GM10248 (cell line): ENCODE results near the gene DIP2C.

ENCODE experiments used
- CTCF ChIA-PET: fragments of 300-600 bp; sonication (Branson Sonifier 250); formaldehyde crosslinking; extraction: SDS; loops from one replicate; lab custom pipeline; 2021; ENCODE audit warnings: antibody characterized with exemption; lab: Yijun Ruan, JAX
- POLR2A ChIA-PET: fragments of 350-650 bp; sonication (Branson Sonifier 250); formaldehyde crosslinking; extraction: SDS; loops from one replicate; lab custom pipeline; 2020; ENCODE audit warnings: antibody characterized with exemption; lab: Yijun Ruan, JAX
- DNase-seq: peaks from one replicate; pipeline ENCODE4 v3.0.0; 2012; ENCODE audit errors: extremely low spot score
- CTCF ChIP-seq: IDR thresholded peaks from 2 replicates; pipeline ENCODE4 v1.5.1; 2012; ENCODE audit warnings: mild to moderate bottlenecking, low read depth; ENCODE audit errors: extremely low read depth, missing control alignments, control extremely low read depth

The DIP2C gene

GRCh38 chr10:509361-510102 lies 179.9 kb downstream of the DIP2C start:
- no peak for TF ChIP-seq CTCF
- CTCF ChIA-PET, result interaction anchor here (0.9 to 1.1 kb wide), 2 partner anchors 12 to 280 kb away, joined by 3 to 7 read pairs; no protein-coding TSS in a partner anchor
- POLR2A ChIA-PET, result no interaction called here
- no peak for DNase-seq

DNA sequence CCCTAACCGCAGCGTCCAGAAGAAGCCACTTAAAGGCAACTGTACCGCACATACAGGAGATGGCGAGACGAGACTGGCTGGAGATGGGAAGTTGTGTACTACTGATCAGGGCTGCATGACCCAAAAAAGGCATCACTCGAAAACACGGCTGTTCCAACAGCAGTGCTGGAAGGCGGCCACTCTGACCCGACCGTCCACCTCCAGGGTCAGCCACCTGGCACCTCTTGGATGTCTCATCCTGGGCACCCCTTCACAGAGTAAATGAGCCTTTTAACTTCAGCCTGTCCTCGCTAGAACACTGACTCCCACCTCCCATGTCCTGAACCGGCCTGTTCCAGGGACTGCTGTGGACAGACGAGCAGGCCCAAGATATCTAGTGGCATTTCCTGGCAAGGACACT lies 180.7 kb downstream of the DIP2C start:
- no peak for TF ChIP-seq CTCF
- DNase-seq, result no peak
- CTCF ChIA-PET, result no interaction called here
- POLR2A ChIA-PET, result no interaction called here

- ChIA-PET CTCF (interaction anchor here (1.9 kb wide), 1 partner anchor 11 kb away, joined by 4 read pairs; no protein-coding TSS in a partner anchor), POLR2A (no interaction called here)
- no peak for DNase-seq
- no peak for TF ChIP-seq CTCF
Measured at GRCh38 chr10:507908-508444, 181.5 kb downstream of the DIP2C start.

DNA sequence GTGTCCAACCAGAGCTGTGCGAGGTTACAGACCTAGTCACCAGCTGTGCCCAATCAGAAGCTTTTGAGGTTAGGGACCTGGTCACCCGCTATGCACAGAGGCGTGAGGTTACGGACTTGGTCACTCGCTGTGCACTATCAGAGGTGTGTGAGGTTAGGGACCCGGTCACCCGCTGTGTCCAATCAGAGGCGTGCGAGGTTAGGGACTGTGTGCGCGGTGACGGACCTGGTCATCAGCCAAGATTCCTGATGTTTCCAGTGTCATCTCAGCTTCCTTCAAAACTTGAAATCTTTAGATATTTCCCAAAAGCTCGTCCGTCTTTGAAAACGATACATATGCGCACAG lies 182.1 kb downstream of the DIP2C start:
- TF ChIP-seq CTCF, result no peak
- no peak for DNase-seq
- ChIA-PET POLR2A (no interaction called here), CTCF (interaction anchor here (1.9 kb wide), 1 partner anchor 12 kb away, joined by 4 read pairs; no protein-coding TSS in a partner anchor)

DNA sequence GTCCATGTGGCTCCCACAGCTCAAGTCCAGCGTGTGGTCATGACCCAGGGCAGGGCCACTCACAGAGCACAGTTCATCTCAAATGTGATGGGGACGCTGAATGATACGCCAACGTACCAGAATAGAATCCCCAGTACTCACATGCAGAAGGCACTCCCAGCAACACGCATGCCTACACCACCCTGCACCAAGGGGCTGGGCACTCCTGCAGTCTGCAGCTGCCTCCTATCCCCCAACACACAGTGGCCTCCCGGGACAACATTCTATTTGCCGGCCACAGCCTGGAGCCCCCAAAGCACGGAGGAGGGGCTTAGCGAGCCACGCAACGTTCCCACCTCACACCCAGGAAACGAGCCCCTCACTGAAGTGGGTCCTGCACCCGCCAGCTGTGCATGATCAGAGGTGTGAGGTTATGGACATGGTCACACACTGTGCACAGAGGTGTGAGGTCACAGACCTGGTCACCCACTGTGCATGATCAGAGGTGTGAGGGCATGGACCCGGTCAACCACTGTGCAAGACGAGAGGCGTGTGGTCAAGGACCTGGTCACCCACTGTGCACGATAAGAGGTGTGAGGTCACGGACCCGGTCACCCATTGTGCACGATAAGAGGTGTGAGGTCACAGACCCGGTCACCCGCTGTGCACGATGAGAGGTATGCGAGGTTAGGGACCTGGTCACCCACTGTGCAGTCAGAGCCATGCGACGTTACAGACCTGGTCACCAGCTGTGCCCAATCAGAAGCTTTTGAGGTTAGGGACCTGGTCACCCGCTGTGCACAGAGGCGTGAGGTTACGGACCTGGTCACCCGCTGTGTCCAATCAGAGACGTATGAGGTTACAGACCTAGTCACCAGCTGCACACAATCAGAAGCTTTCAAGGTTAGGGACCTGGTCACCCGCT lies 182.8 kb downstream of the DIP2C start:
- TF ChIP-seq CTCF, result no peak
- ChIA-PET POLR2A (no interaction called here), CTCF (interaction anchor here (1.0 to 1.9 kb wide), 3 partner anchors 9 to 282 kb away, joined by 3 to 4 read pairs (median 4); no protein-coding TSS in a partner anchor)
- no peak for DNase-seq

- TF ChIP-seq CTCF, result no peak
- POLR2A ChIA-PET, result no interaction called here
- CTCF ChIA-PET, result interaction anchor here (1.0 to 1.4 kb wide), 2 partner anchors 8 to 284 kb away, joined by 3 to 4 read pairs; no protein-coding TSS in a partner anchor
- no peak for DNase-seq
Measured at GRCh38 chr10:505419-505818, 184.0 kb downstream of the DIP2C start.
